HCT116 (cell line): ENCODE data around the gene BNC2. TPM values are rescaled to one million over a fixed set of nuclear protein-coding genes. Genes with fewer than 3 reads are reported as not detected.

ENCODE experiments used
- ATAC-seq: fragments of 200-7000 bp; cut with Tn5 transposase; 2 replicates; pipeline ENCODE4 v1.9.1; 2020; ENCODE audit warnings: mild to moderate bottlenecking, moderate library complexity
- BruUV-seq: library from RNA; stranded (reverse); fragments of 400-500 nt; replicated peaks from 2 replicates; lab custom pipeline; 2021; lab: Mats Ljungman, UMichigan
- CTCF ChIA-PET: fragments of 300-600 bp; sonication (Branson Sonifier 250); formaldehyde crosslinking; loops from one replicate; lab custom pipeline; 2021; ENCODE audit warnings: antibody characterized with exemption; lab: Charles Lee
- POLR2A ChIA-PET: fragments of 300-600, 350-600 bp; sonication (Branson Sonifier 250); formaldehyde crosslinking; loops from one replicate; lab custom pipeline; 2021; ENCODE audit warnings: antibody characterized with exemption; lab: Charles Lee
- RAD21 ChIA-PET, 2 experiments: fragments of 300-600 bp; sonication (Branson Sonifier 250); formaldehyde crosslinking; loops; one replicate each; lab custom pipeline; 2023; ENCODE audit warnings: low total read pairs in 2 of 2; ENCODE audit not compliant: uncharacterized antibody in 2 of 2, unreplicated experiment in 2 of 2, low non-redundant PET in 1 of 2; lab: Charles Lee
- DNase-seq: peaks from one replicate; pipeline ENCODE4 v3.0.0-alpha.2; 2010; ENCODE audit warnings: low read depth, low spot score
- H2AFZ ChIP-seq: fragments of 200-600 bp; shearing (Covaris generic), sonication (generic); 2 replicates; pipeline ENCODE4 v1.6.1; 2017; ENCODE audit warnings: low read depth, mixed run types, mixed read lengths, antibody characterized with exemption, low read length; ENCODE audit not compliant: poor library complexity, severe bottlenecking
- H3K27ac ChIP-seq: 2 replicates; pipeline ENCODE4 v1.5.1; 2012; ENCODE audit warnings: low read depth, low read length
- H3K27me3 ChIP-seq: fragments of 200-600 bp; sonication (generic); 2 replicates; pipeline ENCODE4 v1.6.1; 2016; ENCODE audit warnings: mixed run types, low read length, mixed read lengths; ENCODE audit not compliant: insufficient read depth
- H3K36me3 ChIP-seq, 2 experiments: fragments of 200-500 bp in 1 of 2; fragments of 200-600 bp in 1 of 2; sonication (Bioruptor generic) in 1 of 2; sonication (generic) in 1 of 2; 2 replicates each; pipeline versions ENCODE4 v1.5.1 to v1.6.1; 2014 to 2016; ENCODE audit warnings: low read length in 2 of 2, inconsistent platforms in 1 of 2, mixed read lengths in 1 of 2, mixed run types in 1 of 2; ENCODE audit not compliant: insufficient read depth in 2 of 2, control insufficient read depth in 1 of 2
- H3K4me1 ChIP-seq, 2 experiments: fragments of 200-600 bp in 1 of 2; sonication (generic) in 1 of 2; 2 replicates each; pipeline versions ENCODE4 v1.5.1 to v1.6.1; 2012 to 2017; ENCODE audit warnings: low read length in 2 of 2, inconsistent platforms in 1 of 2, mild to moderate bottlenecking in 1 of 2, mixed read lengths in 1 of 2, mixed run types in 1 of 2, moderate library complexity in 1 of 2; ENCODE audit not compliant: insufficient read depth in 2 of 2, control insufficient read depth in 1 of 2
- H3K4me2 ChIP-seq: fragments of 200-600 bp; sonication (generic); 2 replicates; pipeline ENCODE4 v1.6.1; 2017; ENCODE audit warnings: mixed run types, low read length, mixed read lengths
- H3K4me3 ChIP-seq, 2 experiments: fragments of 200-600 bp in 1 of 2; sonication (generic) in 1 of 2; replicated peaks in 1 of 2; 2 replicates each; pipeline ENCODE4 v1.5.1; 2011 to 2016; ENCODE audit warnings: low read length in 2 of 2, control low read depth in 1 of 2, low read depth in 1 of 2, mild to moderate bottlenecking in 1 of 2, mixed read lengths in 1 of 2, mixed run types in 1 of 2
- H3K79me2 ChIP-seq: fragments of 200-600 bp; sonication (generic); 2 replicates; pipeline ENCODE4 v1.6.1; 2017; ENCODE audit warnings: mild to moderate bottlenecking, mixed run types, low read length, moderate library complexity, mixed read lengths; ENCODE audit not compliant: insufficient read depth
- H3K9ac ChIP-seq: fragments of 200-600 bp; sonication (generic); 2 replicates; pipeline ENCODE4 v1.6.1; 2016; ENCODE audit warnings: low read length, mixed read lengths
- H3K9me2 ChIP-seq: fragments of 200-600 bp; sonication (generic), shearing (Covaris generic); 2 replicates; pipeline ENCODE4 v1.6.1; 2017; ENCODE audit warnings: mixed run types, mild to moderate bottlenecking, moderate library complexity; ENCODE audit not compliant: insufficient read depth
- H3K9me3 ChIP-seq, 2 experiments: fragments of 200-500 bp in 1 of 2; fragments of 200-600 bp in 1 of 2; sonication (Bioruptor generic) in 1 of 2; sonication (generic) in 1 of 2; 2 replicates each; pipeline ENCODE4 v1.6.1; 2014 to 2017; ENCODE audit warnings: low read length in 2 of 2, mixed read lengths in 2 of 2, inconsistent platforms in 1 of 2, low read depth in 1 of 2, mild to moderate bottlenecking in 1 of 2, mixed run types in 1 of 2, moderate library complexity in 1 of 2; ENCODE audit not compliant: control insufficient read depth in 1 of 2, insufficient read depth in 1 of 2
- H4K20me1 ChIP-seq: fragments of 200-600 bp; sonication (generic), shearing (Covaris generic); 2 replicates; pipeline ENCODE4 v1.6.1; 2017; ENCODE audit warnings: mixed run types, mild to moderate bottlenecking, moderate library complexity; ENCODE audit not compliant: insufficient read depth
- CBX3 ChIP-seq: IDR thresholded peaks from 2 replicates; pipeline ENCODE4 v1.6.1; 2012; ENCODE audit warnings: low read depth
- EGR1 ChIP-seq: IDR thresholded peaks from 2 replicates; pipeline ENCODE4 v1.6.1; 2012; ENCODE audit warnings: low read depth
- ELF1 ChIP-seq: IDR thresholded peaks from 2 replicates; pipeline ENCODE4 v1.6.1; 2012; ENCODE audit warnings: low read depth, borderline replicate concordance
- EZH2 ChIP-seq: fragments of 200-600 bp; sonication (generic); IDR thresholded peaks from 2 replicates; pipeline ENCODE4 v1.6.1; 2017; ENCODE audit warnings: antibody characterized with exemption, mixed run types
- EZH2phosphoT487 ChIP-seq: fragments of 200-600 bp; IDR thresholded peaks from 2 replicates; pipeline ENCODE4 v1.6.1; 2018; ENCODE audit warnings: antibody characterized with exemption, borderline replicate concordance
- FOSL1 ChIP-seq: IDR thresholded peaks from 2 replicates; pipeline ENCODE4 v1.6.1; 2012; ENCODE audit warnings: low read depth
- POLR2A ChIP-seq: IDR thresholded peaks from 2 replicates; pipeline ENCODE4 v1.7.0; 2011; ENCODE audit warnings: borderline replicate concordance; ENCODE audit not compliant: insufficient read depth, insufficient read length; ENCODE audit errors: extremely low read depth
- POLR2AphosphoS5 ChIP-seq: IDR thresholded peaks from 2 replicates; pipeline ENCODE4 v1.6.1; 2011; ENCODE audit warnings: mild to moderate bottlenecking, low read depth, low read length, moderate library complexity
- SP1 ChIP-seq: IDR thresholded peaks from 2 replicates; pipeline ENCODE4 v1.6.1; 2012; ENCODE audit warnings: low read depth
- SRF ChIP-seq: IDR thresholded peaks from 2 replicates; pipeline ENCODE4 v1.6.1; 2012; ENCODE audit warnings: low read depth
- ZFX ChIP-seq: fragments of 450-650 bp; IDR thresholded peaks from 2 replicates; pipeline ENCODE4 v1.6.1; 2017
- ZNF274 ChIP-seq: fragments of 200-500 bp; sonication (Bioruptor generic); IDR thresholded peaks from 2 replicates; pipeline ENCODE4 v1.6.1; 2014; ENCODE audit warnings: mild to moderate bottlenecking, low read depth, low read length, inconsistent platforms
- intact Hi-C: fragments of 100-400 bp; cut with micrococcal nuclease; formaldehyde crosslinking; loops from 2 replicates; pipeline ENCODE4 v1.10.0; 2022
- total RNA-seq: library from RNA; stranded (reverse); gene quantifications from one replicate; pipeline ENCODE4 v1.2.1, GENCODE V29; 2021; ENCODE audit not compliant: unreplicated experiment
- TF ChIP-seq, protein P1 (sequence below), 3 experiments: fragments of 200-600 bp in 1 of 3; sonication (generic) in 1 of 3; IDR thresholded peaks in 2 of 3; conservative IDR thresholded peaks in 1 of 3; 2 replicates each; pipeline ENCODE4 v1.5.1; 2012 to 2017; ENCODE audit warnings: low read depth in 2 of 3, low read length in 2 of 3, antibody characterized with exemption in 1 of 3, borderline replicate concordance in 1 of 3, control low read depth in 1 of 3, mild to moderate bottlenecking in 1 of 3, mixed read lengths in 1 of 3, mixed run types in 1 of 3, moderate library complexity in 1 of 3; ENCODE audit not compliant: insufficient read depth in 1 of 3
- TF ChIP-seq, protein P2 (sequence below): IDR thresholded peaks from 2 replicates; pipeline ENCODE4 v1.6.1; 2012; ENCODE audit warnings: low read depth
- TF ChIP-seq, protein P3 (sequence below): IDR thresholded peaks from 2 replicates; pipeline ENCODE4 v1.6.1; 2012
- TF ChIP-seq, protein P4 (sequence below): IDR thresholded peaks from 2 replicates; pipeline ENCODE4 v1.6.1; 2011; ENCODE audit warnings: mild to moderate bottlenecking, low read length, moderate library complexity; ENCODE audit not compliant: insufficient replicate concordance; ENCODE audit errors: extremely low read depth

BNC2 gene
- total RNA-seq, 1 experiment from 2014 or later: 0.37 TPM

DNA sequence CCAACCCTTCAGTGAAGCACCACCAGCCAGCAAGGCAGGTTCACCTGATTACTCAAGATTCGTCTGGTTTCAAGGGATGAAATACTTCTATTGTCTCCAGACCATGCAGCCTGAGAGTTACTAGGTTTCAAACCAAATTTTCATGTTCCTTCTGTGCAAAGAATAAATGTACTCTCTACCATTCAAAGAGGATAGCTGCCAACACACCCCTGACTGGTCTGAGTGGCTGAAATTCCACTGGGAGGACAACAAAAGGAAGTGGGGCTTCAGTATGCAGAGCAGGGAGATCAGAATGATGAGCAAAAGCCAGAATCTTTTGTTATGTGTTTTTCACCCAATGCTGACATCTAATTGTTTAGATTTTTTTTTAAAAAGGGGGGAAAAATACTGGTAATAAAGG is 356.3 kb downstream of the BNC2 start:
- no peak overlapping the region for H3K27ac ChIP-seq
- DNase-seq: no peak
- BruUV-seq: no TSS peak
- ChIA-PET CTCF (no interaction called here), RAD21 (no interaction called here), POLR2A (no interaction called here)
- no peak overlapping the region for H2AFZ ChIP-seq
- peaks cover 3% of the 10 kb centered on the region; the same call in 1 of the 2 replicates for H3K27me3 ChIP-seq
- TF ChIP-seq SP1 (no peak), CBX3 (no peak), POLR2AphosphoS5 (no peak), SRF (no peak), EGR1 (no peak), FOSL1 (no peak), EZH2phosphoT487 (no peak), ELF1 (no peak), POLR2A (no peak), ZNF274 (no peak), ZFX (no peak), EZH2 (no peak)
- TF ChIP-seq, protein P1, sequence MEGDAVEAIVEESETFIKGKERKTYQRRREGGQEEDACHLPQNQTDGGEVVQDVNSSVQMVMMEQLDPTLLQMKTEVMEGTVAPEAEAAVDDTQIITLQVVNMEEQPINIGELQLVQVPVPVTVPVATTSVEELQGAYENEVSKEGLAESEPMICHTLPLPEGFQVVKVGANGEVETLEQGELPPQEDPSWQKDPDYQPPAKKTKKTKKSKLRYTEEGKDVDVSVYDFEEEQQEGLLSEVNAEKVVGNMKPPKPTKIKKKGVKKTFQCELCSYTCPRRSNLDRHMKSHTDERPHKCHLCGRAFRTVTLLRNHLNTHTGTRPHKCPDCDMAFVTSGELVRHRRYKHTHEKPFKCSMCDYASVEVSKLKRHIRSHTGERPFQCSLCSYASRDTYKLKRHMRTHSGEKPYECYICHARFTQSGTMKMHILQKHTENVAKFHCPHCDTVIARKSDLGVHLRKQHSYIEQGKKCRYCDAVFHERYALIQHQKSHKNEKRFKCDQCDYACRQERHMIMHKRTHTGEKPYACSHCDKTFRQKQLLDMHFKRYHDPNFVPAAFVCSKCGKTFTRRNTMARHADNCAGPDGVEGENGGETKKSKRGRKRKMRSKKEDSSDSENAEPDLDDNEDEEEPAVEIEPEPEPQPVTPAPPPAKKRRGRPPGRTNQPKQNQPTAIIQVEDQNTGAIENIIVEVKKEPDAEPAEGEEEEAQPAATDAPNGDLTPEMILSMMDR (IDR thresholded peaks at IDR 0.05 in 2 of 3, conservative IDR thresholded peaks at IDR 0.05 in 1 of 3; ENCODE audit: borderline replicate concordance in 1 of 3, insufficient read depth in 1 of 3, low read depth in 2 of 3, low read length in 2 of 3): no peak
- TF ChIP-seq, protein P2, sequence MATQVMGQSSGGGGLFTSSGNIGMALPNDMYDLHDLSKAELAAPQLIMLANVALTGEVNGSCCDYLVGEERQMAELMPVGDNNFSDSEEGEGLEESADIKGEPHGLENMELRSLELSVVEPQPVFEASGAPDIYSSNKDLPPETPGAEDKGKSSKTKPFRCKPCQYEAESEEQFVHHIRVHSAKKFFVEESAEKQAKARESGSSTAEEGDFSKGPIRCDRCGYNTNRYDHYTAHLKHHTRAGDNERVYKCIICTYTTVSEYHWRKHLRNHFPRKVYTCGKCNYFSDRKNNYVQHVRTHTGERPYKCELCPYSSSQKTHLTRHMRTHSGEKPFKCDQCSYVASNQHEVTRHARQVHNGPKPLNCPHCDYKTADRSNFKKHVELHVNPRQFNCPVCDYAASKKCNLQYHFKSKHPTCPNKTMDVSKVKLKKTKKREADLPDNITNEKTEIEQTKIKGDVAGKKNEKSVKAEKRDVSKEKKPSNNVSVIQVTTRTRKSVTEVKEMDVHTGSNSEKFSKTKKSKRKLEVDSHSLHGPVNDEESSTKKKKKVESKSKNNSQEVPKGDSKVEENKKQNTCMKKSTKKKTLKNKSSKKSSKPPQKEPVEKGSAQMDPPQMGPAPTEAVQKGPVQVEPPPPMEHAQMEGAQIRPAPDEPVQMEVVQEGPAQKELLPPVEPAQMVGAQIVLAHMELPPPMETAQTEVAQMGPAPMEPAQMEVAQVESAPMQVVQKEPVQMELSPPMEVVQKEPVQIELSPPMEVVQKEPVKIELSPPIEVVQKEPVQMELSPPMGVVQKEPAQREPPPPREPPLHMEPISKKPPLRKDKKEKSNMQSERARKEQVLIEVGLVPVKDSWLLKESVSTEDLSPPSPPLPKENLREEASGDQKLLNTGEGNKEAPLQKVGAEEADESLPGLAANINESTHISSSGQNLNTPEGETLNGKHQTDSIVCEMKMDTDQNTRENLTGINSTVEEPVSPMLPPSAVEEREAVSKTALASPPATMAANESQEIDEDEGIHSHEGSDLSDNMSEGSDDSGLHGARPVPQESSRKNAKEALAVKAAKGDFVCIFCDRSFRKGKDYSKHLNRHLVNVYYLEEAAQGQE: no peak
- TF ChIP-seq, protein P3, sequence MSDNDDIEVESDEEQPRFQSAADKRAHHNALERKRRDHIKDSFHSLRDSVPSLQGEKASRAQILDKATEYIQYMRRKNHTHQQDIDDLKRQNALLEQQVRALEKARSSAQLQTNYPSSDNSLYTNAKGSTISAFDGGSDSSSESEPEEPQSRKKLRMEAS: no peak
- TF ChIP-seq, protein P4, sequence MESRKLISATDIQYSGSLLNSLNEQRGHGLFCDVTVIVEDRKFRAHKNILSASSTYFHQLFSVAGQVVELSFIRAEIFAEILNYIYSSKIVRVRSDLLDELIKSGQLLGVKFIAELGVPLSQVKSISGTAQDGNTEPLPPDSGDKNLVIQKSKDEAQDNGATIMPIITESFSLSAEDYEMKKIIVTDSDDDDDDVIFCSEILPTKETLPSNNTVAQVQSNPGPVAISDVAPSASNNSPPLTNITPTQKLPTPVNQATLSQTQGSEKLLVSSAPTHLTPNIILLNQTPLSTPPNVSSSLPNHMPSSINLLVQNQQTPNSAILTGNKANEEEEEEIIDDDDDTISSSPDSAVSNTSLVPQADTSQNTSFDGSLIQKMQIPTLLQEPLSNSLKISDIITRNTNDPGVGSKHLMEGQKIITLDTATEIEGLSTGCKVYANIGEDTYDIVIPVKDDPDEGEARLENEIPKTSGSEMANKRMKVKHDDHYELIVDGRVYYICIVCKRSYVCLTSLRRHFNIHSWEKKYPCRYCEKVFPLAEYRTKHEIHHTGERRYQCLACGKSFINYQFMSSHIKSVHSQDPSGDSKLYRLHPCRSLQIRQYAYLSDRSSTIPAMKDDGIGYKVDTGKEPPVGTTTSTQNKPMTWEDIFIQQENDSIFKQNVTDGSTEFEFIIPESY: no peak
- H3K79me2 ChIP-seq: no peaks in the 10 kb centered on the region
- no peaks in the 10 kb centered on the region for H3K4me1 ChIP-seq
- H3K9me2 ChIP-seq: no peaks in the 10 kb centered on the region
- no peak for ATAC-seq
- no peaks in the 10 kb centered on the region for H3K9me3 ChIP-seq
- H3K4me3 ChIP-seq: no peak overlapping the region
- H4K20me1 ChIP-seq: no peaks in the 10 kb centered on the region
- intact Hi-C loops: no loop called here
- H3K4me2 ChIP-seq: no peak overlapping the region
- no peaks in the 10 kb centered on the region for H3K36me3 ChIP-seq
- no peak overlapping the region for H3K9ac ChIP-seq
